ENCODE measurements around the gene HIVEP1.
"Not testable (repeated sequence)": the region's sequence is repeated elsewhere in the genome, so short reads cannot be mapped to it uniquely, and the experiment has no call there.

Gene HIVEP1

DNA sequence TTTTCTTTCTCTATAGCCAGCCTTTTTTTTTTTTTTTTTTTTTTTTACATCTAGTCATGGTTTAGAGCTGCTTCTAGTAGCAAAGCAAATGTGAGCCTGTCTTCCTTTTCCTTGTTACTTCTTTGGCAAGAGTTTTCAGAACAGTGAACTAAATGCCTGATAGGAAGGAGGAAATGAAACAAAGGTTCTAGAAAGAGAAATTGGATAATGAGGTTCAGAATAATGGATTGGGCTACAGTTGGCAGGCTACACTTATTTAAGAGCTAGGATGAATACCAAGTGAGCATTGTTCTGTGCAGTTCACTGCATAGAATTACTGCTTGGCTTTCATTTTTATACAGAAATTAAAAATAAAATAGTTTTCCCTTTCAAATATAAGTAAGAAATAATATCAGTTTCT lies 78.6 kb downstream of the HIVEP1 start:
- no peak for DNase-seq

DNA sequence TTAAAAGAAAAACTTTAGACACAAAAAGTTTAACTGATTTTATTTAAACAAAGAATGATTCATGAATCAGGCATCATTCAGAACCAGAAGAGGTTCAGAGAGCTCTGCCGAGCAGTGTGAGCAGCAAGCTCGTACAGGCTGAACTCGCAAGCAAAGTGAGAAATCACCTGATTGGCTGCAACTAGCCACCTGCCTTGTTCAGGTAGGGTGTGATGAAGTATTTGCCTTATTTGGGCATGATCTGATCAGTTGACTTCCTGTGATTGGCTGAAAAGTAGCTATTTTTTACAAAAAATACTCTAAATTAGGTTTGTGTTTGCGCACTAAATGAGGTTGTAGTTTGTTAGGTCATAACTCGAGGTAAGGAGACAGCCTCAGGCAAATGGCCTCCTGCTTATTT lies 80.7 kb downstream of the HIVEP1 start:
- no peak for DNase-seq

DNA sequence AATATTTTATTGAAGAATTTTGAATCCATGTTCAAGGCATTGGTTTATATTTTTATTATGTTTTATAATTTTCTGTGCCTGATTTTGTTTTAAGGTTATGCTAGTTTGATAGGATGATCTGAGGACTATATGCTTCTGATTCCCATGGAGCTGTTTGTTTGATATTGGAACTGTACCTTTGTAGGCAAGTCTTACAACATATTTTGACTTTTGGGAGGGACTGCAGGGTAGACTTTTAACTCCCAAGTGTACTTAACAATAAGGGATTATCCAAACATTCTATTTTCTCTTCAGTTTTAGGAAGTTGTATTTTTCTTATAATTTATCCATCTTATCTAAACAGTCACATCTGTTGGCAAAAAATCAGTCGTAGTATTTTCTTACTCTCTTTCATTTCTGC lies 82.6 kb downstream of the HIVEP1 start:
- no peak for DNase-seq

DNA sequence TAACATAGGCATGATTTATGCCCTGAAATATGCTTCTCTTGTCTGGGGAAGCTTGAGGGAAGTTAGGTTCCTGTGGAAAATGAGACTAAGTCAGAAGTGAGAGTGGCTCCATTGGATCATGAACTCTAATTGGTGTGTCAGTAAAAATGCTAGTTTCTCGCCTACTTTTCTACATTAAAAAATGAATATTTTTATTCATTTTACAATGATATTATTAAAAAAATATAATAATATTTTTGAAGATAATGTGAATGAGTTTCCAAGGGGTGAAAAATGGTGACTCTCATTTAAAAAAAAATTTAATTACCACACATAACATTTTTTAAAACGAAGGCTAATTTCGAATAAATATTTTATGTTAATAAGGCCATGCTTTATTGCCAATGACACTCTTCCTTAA lies 84.2 kb downstream of the HIVEP1 start:
- no peak for DNase-seq

DNA sequence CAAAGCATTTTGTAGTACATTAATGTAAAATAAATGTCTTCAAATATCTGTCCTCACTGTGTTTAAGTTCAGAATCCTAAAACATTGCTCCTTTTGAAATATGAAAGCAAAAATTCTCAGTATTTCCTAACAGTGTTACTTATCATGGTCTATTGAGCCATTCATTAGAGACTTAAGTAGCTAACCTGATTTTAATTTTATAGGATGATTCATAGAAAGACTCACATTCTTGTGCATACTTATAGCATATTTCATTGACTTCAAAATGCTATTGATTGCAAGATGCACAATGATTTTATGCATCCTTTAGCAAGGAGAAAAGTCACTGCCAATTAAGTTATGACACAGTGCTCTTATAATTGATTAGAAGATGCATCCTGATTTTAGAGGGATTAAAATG lies 85.7 kb downstream of the HIVEP1 start:
- no peak for DNase-seq

DNA sequence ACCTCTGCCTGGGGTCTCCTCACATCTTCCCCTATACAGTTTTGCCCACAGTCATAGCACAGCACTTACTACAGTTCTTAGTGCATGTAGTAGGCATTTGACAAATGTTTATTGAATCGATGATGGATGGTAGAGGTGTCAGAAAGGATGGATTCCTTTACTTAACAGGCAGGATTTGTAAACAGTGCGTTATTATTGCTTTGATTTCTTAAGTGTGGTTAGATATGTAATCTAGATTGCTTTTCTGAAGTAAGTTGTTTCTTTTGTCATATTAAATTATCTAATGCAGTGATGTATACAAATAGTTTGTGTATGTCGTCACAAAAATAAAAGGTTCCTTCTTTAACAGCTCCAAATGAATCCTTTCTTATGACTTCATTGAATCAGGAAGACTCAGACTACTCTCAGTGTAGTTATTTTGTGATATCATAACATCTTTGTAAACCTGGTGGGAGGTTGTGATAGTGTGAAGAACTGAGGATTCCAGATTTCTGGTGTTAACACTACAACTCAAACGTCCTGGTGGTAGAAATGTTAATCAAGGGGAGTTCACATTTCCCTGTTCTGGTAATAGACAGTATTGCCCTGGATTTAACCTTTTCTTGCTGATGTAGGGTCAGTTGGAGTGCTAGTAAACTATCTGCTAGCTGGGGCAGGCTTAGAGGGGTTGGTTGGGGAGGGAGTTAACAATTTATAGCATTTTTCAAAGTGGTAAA lies 87.7 kb downstream of the HIVEP1 start:
- DNase-seq: no peak

DNA sequence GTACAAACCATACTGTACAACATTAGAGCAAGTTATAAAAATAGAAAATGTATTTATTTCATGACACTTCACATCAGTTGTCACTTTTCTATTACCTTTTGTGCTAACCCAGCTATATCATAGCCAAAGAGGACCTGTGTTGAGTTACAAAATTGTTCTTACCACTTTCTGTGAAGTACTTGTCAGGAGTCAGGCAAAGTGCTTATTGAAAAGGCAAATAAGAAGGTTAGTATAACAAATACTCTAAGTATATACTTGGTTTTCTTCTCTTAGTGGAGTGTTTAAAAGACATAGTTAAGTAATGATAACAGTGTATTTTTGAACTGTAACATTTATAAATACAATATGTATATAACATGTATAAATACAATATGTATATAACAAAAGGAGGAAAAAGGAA lies 88.9 kb downstream of the HIVEP1 start:
- no peak for DNase-seq

DNA sequence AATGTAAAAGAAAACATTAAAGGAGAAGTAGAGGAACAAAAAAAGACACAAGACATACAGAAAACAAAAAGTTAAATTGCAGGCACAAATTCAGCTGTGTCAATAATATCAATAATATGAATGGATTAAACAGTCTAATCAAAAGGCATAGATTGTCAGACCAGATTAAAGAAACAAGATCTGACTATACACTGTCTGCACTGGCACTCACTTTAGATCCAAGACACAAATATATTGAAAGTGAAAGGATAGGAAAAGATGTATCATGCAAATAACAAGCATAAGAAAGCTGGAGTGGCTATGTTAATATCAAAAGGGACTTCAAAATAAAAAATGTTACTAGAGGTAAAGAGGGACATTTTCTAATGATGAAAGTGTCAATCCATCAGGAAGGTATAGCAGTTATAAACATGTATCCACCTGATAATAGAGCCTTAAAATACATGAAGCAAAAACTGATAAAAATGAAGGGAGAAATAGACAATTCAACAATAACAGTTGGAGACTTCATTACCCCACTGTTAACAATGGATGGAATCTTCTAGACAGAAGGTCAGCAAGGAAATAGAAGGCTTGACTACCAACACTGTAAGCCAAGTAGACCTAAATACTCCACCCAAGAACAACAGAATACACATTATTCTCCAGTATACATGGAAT lies 89.7 kb downstream of the HIVEP1 start:
- DNase-seq: no peak

DNA sequence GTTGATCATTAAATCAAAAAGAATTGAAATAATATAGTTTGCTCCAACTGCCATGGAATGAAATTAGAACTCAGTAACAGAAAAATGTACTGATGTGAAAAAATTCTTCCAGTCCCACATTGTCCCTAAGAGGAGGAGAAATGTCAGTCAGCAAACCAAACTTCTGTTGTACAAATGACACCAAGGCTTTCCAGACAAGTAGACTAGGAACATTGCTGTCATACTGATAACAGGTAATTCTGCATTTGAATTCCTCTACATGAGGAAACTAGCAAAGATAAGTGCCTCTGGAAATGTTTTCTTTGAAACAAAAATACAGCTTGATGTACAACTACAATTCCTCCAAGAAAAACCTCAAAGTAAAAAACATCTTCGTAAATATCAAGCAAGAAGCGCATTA lies 90.2 kb downstream of the HIVEP1 start:
- DNase-seq: no peak

DNA sequence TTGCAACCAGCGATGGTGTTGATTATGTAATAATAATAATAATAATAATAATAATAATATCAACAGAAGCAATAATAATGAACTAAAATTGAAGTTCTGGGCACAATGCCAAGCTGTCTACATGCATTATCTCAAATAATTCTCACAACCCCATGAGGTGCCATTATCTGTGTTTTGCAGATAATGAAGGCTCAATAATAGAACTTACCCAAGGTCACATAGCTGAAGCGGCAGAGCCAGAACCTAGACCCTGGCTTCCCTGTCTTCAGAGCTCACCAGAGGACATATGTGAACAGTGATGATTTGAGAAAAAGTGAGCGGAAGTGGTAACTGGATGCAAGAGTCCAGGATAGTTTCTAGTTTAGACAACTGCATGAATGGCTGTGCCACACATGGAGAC lies 91.0 kb downstream of the HIVEP1 start:
- DNase-seq: no peak

DNA sequence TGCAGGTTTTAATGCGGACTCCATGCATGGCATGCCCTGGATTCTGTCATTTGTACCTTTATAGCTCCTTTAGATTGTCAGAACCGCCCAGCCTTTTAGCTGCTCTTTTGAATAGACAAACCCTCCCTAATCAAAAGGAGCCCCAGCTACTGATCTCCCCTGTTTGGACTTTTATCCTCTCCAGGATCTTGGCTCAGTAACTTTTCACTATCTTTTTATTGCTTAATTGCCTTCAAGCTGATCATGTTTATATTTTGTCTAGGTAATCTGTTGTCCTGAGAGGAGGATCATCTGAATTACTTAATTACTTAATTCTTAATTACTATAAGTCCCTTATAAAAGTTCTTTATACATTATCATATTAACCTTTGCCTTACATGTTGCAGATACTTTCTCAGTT lies 93.2 kb downstream of the HIVEP1 start:
- DNase-seq: no peak

DNA sequence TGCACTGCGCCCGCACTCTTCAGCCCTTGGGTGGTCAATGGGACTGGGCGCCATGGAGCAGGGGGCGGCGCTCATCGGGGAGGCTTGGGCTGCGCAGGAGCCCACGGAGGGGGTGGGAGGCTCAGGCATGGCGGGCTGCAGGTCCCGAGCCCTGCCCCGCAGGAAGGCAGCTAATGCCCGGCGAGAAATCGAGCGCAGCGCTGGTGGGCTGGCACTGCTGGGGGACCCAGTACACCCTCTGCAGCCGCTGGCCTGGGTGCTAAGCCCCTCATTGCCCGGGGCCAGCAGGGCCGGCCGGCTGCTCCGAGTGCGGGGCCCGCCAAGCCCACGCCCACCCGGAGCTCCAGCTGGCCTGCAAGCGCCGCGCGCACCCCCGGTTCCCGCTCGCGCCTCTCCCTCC lies 96.3 kb downstream of the HIVEP1 start:
- not testable (repeated sequence) for DNase-seq

DNA sequence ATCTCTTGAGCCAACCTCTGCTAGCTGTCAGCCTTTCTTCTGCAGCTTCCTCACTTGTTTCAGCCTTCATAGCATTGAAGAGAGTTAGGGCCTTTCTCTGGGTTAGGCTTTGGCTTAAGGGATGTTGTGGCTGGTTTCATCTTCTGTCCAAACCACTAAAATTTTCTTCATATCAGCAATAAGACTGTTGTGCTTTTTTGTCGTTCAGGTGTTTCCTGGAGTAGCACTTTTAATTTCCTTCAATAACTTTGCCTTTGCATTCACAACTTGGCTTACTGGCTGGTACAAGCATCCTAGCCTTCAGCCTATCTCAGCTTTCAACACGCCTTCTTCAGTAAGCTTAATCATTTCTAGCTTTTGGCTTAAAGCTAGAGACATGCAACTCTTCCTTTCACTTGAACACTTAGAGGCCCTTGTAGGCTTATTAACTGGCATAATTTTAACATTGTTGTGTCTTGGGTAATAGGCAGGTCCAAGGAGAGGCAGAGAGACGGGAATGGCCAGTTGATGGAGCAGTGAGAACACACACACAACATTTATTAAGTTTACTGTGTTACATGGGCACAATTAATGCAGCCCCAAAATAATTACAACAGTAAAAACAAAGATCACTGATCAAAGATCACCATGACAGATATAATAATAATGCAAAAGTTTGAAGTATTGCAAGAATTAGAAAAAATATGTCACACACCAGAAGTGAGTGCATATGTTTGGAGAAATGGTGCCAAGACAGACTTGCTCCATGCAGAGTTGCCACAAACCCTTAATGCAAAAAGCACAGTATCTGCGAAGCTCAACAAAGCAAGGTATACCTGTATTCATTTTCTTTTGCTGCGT lies 98.6 kb downstream of the HIVEP1 start:
- DNase-seq: no peak

DNA sequence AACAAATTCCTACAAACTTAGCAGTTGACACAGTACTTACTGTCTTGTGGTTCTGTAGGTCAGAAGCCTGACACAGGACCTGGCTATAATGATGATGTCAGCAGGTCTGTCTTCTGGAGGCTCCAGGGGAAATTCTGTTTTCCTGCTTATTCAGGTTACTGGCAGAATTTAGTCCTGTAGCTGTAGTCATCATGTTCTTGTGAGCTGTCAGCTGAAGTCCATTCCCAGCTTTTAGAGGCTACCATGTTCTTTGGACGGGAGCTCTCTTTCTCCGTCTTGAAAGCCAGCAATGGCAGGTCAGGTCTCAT lies 99.2 kb downstream of the HIVEP1 start:
- DNase-seq: no peak

DNA sequence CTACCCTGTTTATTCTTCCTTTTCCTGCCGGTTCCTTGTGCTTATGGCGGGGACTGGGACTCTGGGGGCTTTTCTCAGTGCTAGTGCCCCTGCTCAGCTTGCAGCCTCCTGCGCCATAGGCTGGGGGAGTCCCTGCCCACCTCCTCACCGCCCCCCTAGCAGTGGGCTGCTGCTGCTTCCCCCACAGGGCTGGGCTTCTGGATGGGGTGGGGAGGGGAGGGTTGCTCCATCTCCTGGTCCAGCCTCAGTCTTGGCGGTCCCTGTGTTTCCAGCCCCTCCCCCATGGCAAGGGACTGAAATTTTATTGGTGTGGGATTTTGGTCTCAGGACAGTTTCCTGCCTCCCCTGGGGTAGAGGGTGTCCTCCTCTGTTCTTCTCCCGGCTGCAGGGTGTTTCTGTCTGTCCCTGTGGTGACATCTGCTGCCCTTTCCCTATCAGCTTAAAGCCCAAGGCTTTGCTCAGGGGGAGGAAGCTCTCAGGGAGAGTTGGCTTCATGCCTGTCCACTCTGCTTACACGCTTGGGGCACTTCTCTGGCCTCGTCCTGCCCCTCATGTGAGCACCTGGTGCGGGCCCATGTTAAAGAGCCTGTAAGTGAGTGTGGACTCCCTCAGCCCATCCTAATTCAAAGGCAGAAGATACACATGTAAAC lies 100.6 kb downstream of the HIVEP1 start:
- no peak for DNase-seq

DNA sequence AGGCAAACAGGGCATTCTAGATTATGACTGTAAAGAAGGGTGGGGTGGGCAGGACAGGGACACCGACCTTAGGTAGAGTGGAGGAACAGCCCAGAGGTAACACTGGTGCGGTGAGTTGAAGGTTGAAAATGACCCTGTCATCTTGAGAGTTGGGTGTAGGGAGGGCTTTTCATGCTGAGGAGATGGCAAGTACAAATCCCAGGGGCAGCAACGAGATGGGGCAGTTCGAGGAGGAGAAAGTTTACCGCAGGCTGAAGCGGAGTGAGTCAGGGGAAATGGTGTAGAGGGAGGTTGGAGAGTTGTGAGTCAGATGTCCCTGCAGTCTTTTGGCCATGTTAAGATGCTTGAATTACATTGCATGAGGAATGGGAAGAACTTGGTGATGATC lies 101.1 kb downstream of the HIVEP1 start:
- DNase-seq: no peak

DNA sequence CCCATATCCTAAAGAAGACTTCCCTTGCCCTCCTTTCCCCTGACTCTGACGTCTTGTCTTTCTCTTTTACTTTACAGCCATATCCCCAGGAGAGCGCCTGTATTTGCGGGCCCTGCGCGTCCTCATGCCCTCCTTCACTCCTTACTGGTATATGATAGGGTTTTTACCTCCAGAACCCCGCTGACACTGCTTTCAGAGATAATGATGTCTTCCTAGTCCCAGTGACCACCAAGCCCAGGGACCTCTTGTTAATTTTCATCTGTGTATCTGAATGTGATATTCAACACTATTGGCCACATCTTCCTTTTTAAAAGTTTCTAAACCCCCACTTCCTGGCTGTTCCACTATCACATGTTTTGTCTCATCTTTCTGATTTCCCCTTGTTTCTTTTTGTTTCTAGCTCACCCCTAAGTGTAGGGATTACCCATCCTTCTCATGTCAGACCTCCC lies 102.0 kb downstream of the HIVEP1 start:
- DNase-seq: no peak

DNA sequence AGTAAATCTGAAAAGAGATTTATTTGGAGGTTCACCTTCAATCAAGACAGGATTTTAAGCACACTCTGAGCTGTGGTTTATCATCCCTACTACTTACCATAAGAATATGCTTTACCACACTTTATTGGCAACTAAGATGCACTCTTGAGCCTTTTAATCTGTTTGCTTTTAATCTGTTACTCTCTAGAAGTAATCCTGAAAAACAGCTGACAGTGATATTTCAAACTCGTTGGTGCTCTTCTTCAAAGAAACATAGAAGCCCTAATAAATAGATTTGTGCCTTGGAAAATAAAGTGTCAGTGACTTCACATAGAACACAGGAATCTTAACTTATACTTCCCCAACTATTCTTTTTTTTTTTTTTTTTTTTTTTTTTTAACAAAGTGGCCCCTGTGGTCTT lies 102.9 kb downstream of the HIVEP1 start:
- DNase-seq: no peak

DNA sequence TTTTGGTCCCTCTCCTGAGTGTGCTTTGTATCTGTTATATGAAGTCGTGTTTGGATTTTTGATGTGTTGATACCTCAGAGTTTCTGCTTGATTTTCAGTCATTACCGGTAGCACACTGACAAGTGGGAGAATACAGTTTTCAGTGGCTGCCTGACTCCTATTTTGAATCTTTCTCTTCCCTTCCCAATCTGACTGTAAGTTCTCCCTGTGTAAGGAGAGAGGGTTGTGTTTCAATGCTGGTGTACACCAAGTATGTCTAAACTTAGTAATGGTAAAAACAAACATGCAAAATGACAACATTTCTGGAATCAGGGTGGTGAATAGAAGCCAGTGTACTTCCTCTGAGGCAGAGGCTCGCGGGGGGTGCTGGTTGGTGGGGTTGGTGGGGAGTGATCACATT lies 103.4 kb downstream of the HIVEP1 start:
- DNase-seq: no peak

DNA sequence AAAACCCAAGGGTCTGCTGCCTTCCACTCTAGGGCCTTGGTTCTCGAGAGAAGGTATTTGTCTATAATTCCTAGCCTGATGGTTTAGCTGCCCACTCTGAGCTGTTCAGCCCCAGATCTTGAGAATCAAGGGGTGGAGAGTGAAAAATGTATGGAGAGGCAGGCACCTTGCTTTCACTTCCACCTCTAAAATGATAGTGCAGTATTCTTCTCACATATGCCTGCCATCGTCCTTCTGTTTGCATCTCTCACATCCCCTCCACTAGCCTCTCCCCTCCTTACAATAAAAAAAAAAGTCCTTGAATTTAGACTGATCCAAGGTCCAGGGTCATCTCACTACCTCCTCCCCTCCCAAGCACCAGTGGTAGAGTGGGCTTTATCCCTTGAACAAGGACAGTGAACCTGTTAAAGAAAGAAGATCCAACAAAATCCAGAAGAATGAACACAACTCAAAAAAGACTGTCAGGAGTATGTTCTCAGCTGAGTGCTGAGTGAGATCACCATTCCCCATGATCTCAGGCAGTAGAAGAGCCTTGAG lies 104.2 kb downstream of the HIVEP1 start:
- DNase-seq: no peak

DNA sequence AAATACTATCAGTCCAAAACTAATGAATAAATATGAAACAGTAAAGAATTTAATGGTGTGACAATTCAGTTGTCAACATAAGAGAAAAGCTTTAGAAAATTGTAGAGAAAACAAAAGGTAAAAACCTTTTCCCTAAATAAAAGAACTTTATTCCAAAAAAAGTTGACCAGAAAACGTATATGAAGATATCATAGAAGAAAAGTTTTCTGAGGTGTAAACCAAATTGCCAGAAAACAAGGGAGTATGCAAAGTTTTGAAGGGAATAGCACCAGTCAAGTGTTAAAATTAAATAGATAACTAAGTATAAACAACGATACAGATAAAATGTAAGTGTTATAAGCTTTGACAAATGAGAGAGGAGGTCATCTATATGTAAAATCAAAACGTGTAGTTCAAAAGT lies 104.9 kb downstream of the HIVEP1 start:
- no peak for DNase-seq

DNA sequence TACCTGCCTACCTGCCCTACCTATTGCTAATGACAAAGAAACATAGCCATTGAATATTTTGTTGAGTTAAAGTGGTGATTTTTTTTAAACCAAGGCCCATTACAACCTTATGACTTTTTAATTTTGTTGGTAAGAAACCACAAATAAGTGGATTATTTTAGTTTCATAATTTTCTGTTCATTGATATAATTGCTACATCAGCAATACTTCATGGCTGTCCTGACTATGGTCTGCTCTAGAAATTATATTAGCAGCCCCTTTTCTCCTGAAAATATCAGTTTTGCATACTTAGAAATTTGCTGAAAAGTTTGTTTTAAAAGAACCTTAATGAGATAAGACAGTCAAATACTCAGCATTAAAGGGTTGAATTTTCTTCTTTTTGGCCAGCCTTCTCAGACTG lies 106.5 kb downstream of the HIVEP1 start:
- no peak for DNase-seq

DNA sequence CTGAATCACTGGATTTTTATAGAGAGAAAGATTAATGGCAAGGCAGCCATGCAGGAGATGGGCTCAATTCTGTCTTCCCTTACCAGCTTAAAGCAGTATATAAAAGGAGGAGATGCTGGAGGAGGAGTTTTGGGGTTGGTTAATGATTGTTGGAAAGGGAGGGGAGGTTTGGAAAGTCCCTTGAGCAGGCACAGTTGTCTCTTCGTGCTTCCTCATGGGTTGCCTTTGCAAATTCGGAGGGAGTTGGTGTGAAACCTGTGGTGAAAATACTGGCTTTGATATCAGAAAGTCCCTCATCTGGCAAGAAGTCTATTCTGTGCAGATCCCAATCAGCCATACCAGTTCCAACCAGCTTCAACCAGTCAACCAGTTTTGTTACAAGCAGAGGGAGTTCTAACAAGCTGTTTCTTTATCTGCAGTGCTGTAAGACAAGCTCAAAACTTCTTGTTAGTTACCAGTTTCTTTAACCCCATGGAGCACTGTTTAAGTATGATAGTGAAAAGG lies 107.0 kb downstream of the HIVEP1 start:
- DNase-seq: no peak

All from activated gamma-delta T cell (primary cell).